Mesenchymal stem cell (in vitro differentiated cells and primary cell): ENCODE data around the gene PTPN1.

Experiments used
- DNase-seq: peaks from one replicate; pipeline ENCODE4 v3.0.0-alpha.2; 2013
- H2AFZ ChIP-seq: one replicate; pipeline ENCODE4 v1.6.1; 2013; ENCODE audit warnings: low read depth, mild to moderate bottlenecking, control low read depth, inconsistent platforms, low read length, moderate library complexity
- H2AK5ac ChIP-seq: 2 replicates; pipeline ENCODE4 v1.6.1; 2013; ENCODE audit warnings: low read length, moderate library complexity, mild to moderate bottlenecking, inconsistent platforms; ENCODE audit not compliant: severe bottlenecking
- H2BK120ac ChIP-seq: one replicate; pipeline ENCODE4 v1.6.1; 2013; ENCODE audit warnings: low read depth, mild to moderate bottlenecking, inconsistent platforms, low read length, moderate library complexity
- H2BK12ac ChIP-seq, 2 experiments: one replicate each; pipeline ENCODE4 v1.6.1; 2013; ENCODE audit warnings: inconsistent platforms in 2 of 2, low read length in 2 of 2, mild to moderate bottlenecking in 2 of 2, moderate library complexity in 2 of 2, control low read depth in 1 of 2
- H2BK15ac ChIP-seq: one replicate; pipeline ENCODE4 v1.6.1; 2013; ENCODE audit warnings: mild to moderate bottlenecking, low read depth, inconsistent platforms; ENCODE audit not compliant: poor library complexity, severe bottlenecking
- H2BK5ac ChIP-seq: 2 replicates; pipeline ENCODE4 v1.6.1; 2013; ENCODE audit warnings: low read depth, mild to moderate bottlenecking, low read length, control low read depth, inconsistent platforms; ENCODE audit not compliant: poor library complexity, severe bottlenecking
- H3K14ac ChIP-seq, 2 experiments: one replicate each; pipeline ENCODE4 v1.6.1; 2013; ENCODE audit warnings: inconsistent platforms in 2 of 2, low read length in 2 of 2, control low read depth in 1 of 2, mild to moderate bottlenecking in 1 of 2, moderate library complexity in 1 of 2
- H3K18ac ChIP-seq, 2 experiments: one replicate each; pipeline ENCODE4 v1.6.1; 2013; ENCODE audit warnings: inconsistent platforms in 2 of 2, low read length in 2 of 2, control low read depth in 1 of 2, low read depth in 1 of 2, mild to moderate bottlenecking in 1 of 2
- H3K23ac ChIP-seq, 2 experiments: one replicate each; pipeline ENCODE4 v1.6.1; 2013; ENCODE audit warnings: inconsistent platforms in 2 of 2, low read length in 2 of 2, mild to moderate bottlenecking in 2 of 2, moderate library complexity in 2 of 2, control low read depth in 1 of 2
- H3K27ac ChIP-seq: 2 replicates; pipeline ENCODE4 v1.5.1; 2013; ENCODE audit warnings: mild to moderate bottlenecking, moderate library complexity, low read length, control low read depth, inconsistent platforms; ENCODE audit not compliant: poor library complexity, severe bottlenecking
- H3K27me3 ChIP-seq, 2 experiments: 2 replicates each; pipeline versions ENCODE4 v1.6.1 to v1.7.0; 2013; ENCODE audit warnings: low read length in 2 of 2, mild to moderate bottlenecking in 2 of 2, moderate library complexity in 2 of 2, control low read depth in 1 of 2, inconsistent platforms in 1 of 2; ENCODE audit not compliant: control insufficient read depth in 1 of 2, insufficient read depth in 1 of 2
- H3K36me3 ChIP-seq, 2 experiments: 2 replicates each; pipeline versions ENCODE4 v1.6.1 to v1.7.0; 2013; ENCODE audit warnings: low read length in 2 of 2, control low read depth in 1 of 2, inconsistent platforms in 1 of 2, low read depth in 1 of 2, mild to moderate bottlenecking in 1 of 2; ENCODE audit not compliant: insufficient read depth in 2 of 2, control insufficient read depth in 1 of 2
- H3K4ac ChIP-seq, 2 experiments: one replicate each; pipeline ENCODE4 v1.6.1; 2013; ENCODE audit warnings: inconsistent platforms in 2 of 2, low read length in 2 of 2, mild to moderate bottlenecking in 2 of 2, moderate library complexity in 2 of 2, control low read depth in 1 of 2, low read depth in 1 of 2
- H3K4me1 ChIP-seq: 2 replicates; pipeline ENCODE4 v1.6.1; 2013; ENCODE audit warnings: low read depth, low read length, control low read depth; ENCODE audit not compliant: control insufficient read depth, insufficient read depth
- H3K4me2 ChIP-seq: 2 replicates; pipeline ENCODE4 v1.6.1; 2013; ENCODE audit warnings: low read length, mild to moderate bottlenecking, inconsistent platforms; ENCODE audit not compliant: poor library complexity, severe bottlenecking
- H3K4me3 ChIP-seq, 2 experiments: 2 replicates each; pipeline versions ENCODE4 v1.5.1 to v1.7.0; 2013; ENCODE audit warnings: low read length in 2 of 2, mild to moderate bottlenecking in 2 of 2, control low read depth in 1 of 2, low read depth in 1 of 2; ENCODE audit not compliant: insufficient read depth in 1 of 2
- H3K79me1 ChIP-seq: replicated peaks from 2 replicates; pipeline ENCODE4 v1.6.1; 2013; ENCODE audit warnings: mild to moderate bottlenecking, control low read depth, low read length, inconsistent platforms; ENCODE audit not compliant: poor library complexity, severe bottlenecking
- H3K9ac ChIP-seq: 2 replicates; pipeline ENCODE4 v1.7.0; 2013; ENCODE audit warnings: mild to moderate bottlenecking, low read length, moderate library complexity
- H3K9me3 ChIP-seq: 2 replicates; pipeline ENCODE4 v1.7.0; 2013; ENCODE audit warnings: mild to moderate bottlenecking, low read length; ENCODE audit not compliant: control insufficient read depth
- H4K8ac ChIP-seq: one replicate; pipeline ENCODE4 v1.6.1; 2013; ENCODE audit warnings: inconsistent platforms, mild to moderate bottlenecking, low read length, moderate library complexity
- H4K91ac ChIP-seq: one replicate; pipeline ENCODE4 v1.6.1; 2013; ENCODE audit warnings: mild to moderate bottlenecking, low read length, inconsistent platforms
- WGBS: methylation state at CpG from one replicate; pipeline ENCODE4 v1.1.7; 2013; ENCODE audit warnings: mixed read lengths; 5-methylcytosine and 5-hydroxymethylcytosine counted together

The PTPN1 gene

GRCh38 chr20:50589548-50590347, 79.6 kb downstream of the PTPN1 start:
- Histone ChIP-seq H4K91ac (no peak overlapping the region), H3K23ac (no peak overlapping the region), H3K36me3 (peaks cover 72 to 92% of the 10 kb centered on the region in 2 experiments), H2BK15ac (no peak overlapping the region), H3K4me3 (no peak overlapping the region), H3K9ac (no peak overlapping the region), H4K8ac (no peak overlapping the region), H3K9me3 (no peaks in the 10 kb centered on the region), H3K4me2 (no peak overlapping the region), H3K4ac (no peak overlapping the region), H3K14ac (no peak overlapping the region), H2BK5ac (no peak overlapping the region), H3K79me1 (peaks cover 29% of the 10 kb centered on the region), H3K4me1 (peaks cover 14% of the 10 kb centered on the region), H2AFZ (no peak overlapping the region), H2BK120ac (no peak overlapping the region), H3K27ac (no peak overlapping the region), H3K27me3 (no peaks in the 10 kb centered on the region), H2BK12ac (no peak overlapping the region), H3K18ac (no peak overlapping the region), H2AK5ac (no peak overlapping the region)
- WGBS, result 98% methylated on average over 18 of the region's 20 CpGs
- no peak for DNase-seq

GRCh38 chr20:50590348-50590664, 80.1 kb downstream of the PTPN1 start:
- Histone ChIP-seq H2AK5ac (no peak overlapping the region), H3K79me1 (peaks cover 27% of the 10 kb centered on the region), H3K4ac (no peak overlapping the region), H4K91ac (no peak overlapping the region), H3K23ac (no peak overlapping the region), H3K27ac (no peak overlapping the region), H3K9me3 (no peaks in the 10 kb centered on the region), H2BK5ac (no peak overlapping the region), H3K4me2 (no peak overlapping the region), H3K18ac (no peak overlapping the region), H3K27me3 (no peaks in the 10 kb centered on the region), H3K4me1 (peaks cover 17% of the 10 kb centered on the region), H3K4me3 (no peak overlapping the region), H4K8ac (no peak overlapping the region), H3K9ac (no peak overlapping the region), H2BK15ac (no peak overlapping the region), H3K36me3 (peaks cover 73 to 92% of the 10 kb centered on the region in 2 experiments), H2BK120ac (no peak overlapping the region), H2AFZ (no peak overlapping the region), H2BK12ac (no peak overlapping the region), H3K14ac (no peak overlapping the region)
- 98% methylated on average over 11 of the region's 11 CpGs for WGBS
- DNase-seq, result no peak

DNA sequence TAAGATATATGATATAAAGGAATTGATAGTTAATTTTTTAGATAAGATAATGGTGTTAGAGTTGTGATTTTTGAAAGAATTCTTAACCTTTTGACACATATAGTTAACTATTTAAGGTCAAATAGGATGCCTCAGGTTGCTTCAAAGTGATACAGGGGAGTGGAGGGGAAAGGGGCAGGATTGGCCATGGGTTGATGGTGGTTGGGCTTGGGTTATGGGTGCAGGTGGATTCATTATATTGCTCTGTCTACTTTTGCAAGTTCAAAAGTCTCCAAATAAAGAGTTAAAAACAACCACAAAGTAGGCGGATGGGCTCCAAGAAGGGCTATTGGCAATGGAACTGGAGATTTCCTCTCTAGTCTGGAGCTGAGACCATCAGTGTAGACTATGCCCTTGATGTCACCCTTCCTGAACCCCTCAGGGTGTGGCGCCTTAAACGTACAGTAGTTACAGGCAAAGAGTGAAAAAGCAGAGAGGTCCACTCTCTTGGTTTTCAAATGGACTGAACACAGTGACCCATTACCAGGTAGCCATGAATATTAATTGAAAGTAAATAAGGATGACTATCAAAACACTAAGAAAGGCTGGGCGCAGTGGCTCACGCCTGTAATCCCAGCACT, 81.2 kb downstream of the PTPN1 start:
- Histone ChIP-seq H3K4me2 (no peak overlapping the region), H3K27me3 (no peaks in the 10 kb centered on the region), H3K23ac (no peak overlapping the region), H3K36me3 (peaks cover 65 to 91% of the 10 kb centered on the region in 2 experiments), H3K18ac (no peak overlapping the region), H3K14ac (no peak overlapping the region), H2AFZ (no peak overlapping the region), H2BK5ac (no peak overlapping the region), H2BK15ac (no peak overlapping the region), H3K79me1 (peaks cover 24% of the 10 kb centered on the region), H2AK5ac (no peak overlapping the region), H3K9ac (no peak overlapping the region), H3K4me1 (peaks cover 26% of the 10 kb centered on the region), H2BK120ac (no peak overlapping the region), H3K27ac (no peak overlapping the region), H2BK12ac (no peak overlapping the region), H3K9me3 (no peaks in the 10 kb centered on the region), H3K4ac (no peak overlapping the region), H4K8ac (no peak overlapping the region), H4K91ac (no peak overlapping the region), H3K4me3 (no peak overlapping the region)
- 100% methylated on average over 5 of the region's 5 CpGs for WGBS
- DNase-seq, result no peak

GRCh38 chr20:50592282-50593004, 82.3 kb downstream of the PTPN1 start:
- no peak overlapping the region for H3K23ac ChIP-seq
- no peak overlapping the region for H3K18ac ChIP-seq
- no peak overlapping the region for H3K4me2 ChIP-seq
- no peak overlapping the region for H2AK5ac ChIP-seq
- peaks cover 57 to 89% of the 10 kb centered on the region in 2 experiments for H3K36me3 ChIP-seq
- H2BK12ac ChIP-seq, result no peak overlapping the region
- H2AFZ ChIP-seq, result no peak overlapping the region
- no peaks in the 10 kb centered on the region for H3K27me3 ChIP-seq
- DNase-seq, result no peak
- H2BK5ac ChIP-seq, result no peak overlapping the region
- no peak overlapping the region for H2BK15ac ChIP-seq
- no peaks in the 10 kb centered on the region for H3K9me3 ChIP-seq
- no peak overlapping the region for H4K91ac ChIP-seq
- no peak overlapping the region for H3K4ac ChIP-seq
- H4K8ac ChIP-seq, result no peak overlapping the region
- peaks cover 32% of the 10 kb centered on the region for H3K4me1 ChIP-seq
- H2BK120ac ChIP-seq, result no peak overlapping the region
- H3K4me3 ChIP-seq, result no peak overlapping the region
- H3K14ac ChIP-seq, result no peak overlapping the region
- peaks cover 18% of the 10 kb centered on the region for H3K79me1 ChIP-seq
- H3K9ac ChIP-seq, result no peak overlapping the region
- no peak overlapping the region for H3K27ac ChIP-seq
- WGBS, result 92% methylated on average over 17 of the region's 19 CpGs
